ENCODE results near the gene CDKN1A. TPM values are rescaled to one million over a fixed set of nuclear protein-coding genes. Genes with fewer than 3 reads are reported as not detected.
A peak's percentile ranks its signal among the peaks of the same experiment; 100 is the strongest.

Gene CDKN1A
- total RNA-seq, 1 experiment from 2014 or later = 217 TPM

DNA sequence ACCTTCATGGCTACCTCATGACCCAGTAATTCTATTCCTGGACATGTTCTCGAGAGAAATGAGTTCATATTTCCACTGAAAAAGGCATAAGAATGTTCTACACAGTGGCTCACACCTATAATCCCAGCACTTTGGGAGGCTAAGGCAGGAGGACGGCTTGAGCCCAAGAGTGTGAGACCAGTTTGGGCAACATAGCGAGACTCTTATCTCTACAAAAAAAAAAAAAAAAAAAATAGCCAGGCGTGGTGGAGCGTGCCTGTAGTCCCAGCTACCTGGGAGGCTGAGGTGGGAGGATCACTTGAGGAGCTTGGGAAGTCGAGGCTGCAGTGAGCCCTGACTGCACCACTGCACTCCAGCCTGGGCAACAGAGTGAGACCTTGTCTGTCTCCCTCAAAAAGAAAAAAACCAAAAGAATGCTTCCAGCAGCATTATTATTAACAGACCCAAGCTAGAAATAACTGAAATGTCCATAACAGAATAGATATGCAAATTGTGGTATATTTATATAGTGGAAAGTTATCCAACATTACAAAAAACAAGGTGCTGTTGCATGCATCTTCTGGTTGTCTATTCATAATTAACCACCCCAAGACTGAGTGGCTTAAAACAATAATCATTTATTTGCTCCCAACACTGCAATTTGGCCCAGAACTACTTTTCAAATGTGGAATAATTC, 9.7 kb downstream of the CDKN1A start:
- no peak for DNase-seq (ENCODE audit: low read depth)
- in situ Hi-C loops (cut with HindIII; ENCODE audit: low pct_unique_long_range_greater_than_20kb, low sequenced_read_pairs) = no loop called here

DNA sequence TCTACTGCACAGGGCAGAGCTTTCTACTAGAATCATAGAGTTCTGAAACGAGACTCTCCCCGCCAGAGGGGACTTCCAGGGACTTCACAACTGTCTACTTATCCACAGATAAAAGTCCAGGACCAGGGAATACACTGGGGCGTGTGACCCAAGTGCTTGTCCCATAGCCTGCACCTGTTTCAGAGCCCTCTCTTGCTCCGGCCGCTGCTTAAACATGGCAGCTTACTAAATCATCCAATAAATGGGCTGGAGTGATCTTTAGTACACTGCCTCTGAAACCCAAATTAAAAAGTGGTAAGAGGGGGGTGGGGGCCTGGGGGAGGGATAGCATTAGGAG, 10.2 kb downstream of the CDKN1A start:
- no peak for DNase-seq (ENCODE audit: low read depth)
- in situ Hi-C loops (cut with HindIII; ENCODE audit: low pct_unique_long_range_greater_than_20kb, low sequenced_read_pairs) = no loop called here

DNA sequence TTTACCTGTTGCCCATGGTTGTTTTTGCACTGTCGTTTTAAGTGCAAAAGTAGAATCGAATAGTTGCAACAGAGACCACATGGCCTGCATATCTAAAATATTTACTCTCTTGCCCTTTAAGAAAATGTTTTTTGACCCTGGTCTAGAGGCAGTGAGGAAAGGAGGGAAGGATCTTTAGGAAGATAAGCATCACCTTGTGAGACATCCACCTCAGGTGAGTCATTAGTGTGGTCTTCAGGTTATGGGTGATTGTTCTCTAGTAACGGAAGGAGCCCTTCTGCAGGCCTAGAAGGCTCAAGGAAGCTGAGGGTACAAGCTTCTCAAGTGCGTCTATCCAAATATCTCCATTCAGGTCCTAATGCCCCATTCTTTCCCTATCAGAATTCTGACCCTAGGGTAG, 12.5 kb downstream of the CDKN1A start:
- in situ Hi-C loops (cut with HindIII; ENCODE audit: low pct_unique_long_range_greater_than_20kb, low sequenced_read_pairs) = no loop called here
- DNase-seq (ENCODE audit: low read depth) = no peak

DNA sequence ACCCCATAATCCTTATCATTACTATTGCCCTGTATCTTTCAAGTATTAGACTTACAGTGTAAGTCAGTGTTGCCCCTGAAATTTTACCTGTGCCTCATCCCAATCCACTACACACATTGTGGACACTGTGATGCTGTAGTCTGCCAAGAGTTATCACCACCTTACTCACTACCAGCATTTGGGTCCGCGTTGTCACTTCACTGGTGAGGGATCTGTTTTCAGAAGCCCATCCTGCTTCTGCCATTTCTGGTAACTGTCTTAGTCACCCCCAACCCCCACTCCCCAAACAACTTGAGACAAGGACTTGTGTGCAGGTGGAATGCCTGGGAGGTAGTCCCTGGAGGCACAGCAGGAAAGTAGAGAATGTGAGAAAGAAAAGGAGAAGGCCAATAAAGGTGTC, 13.1 kb downstream of the CDKN1A start:
- DNase-seq (ENCODE audit: low read depth) = no peak
- in situ Hi-C loops (cut with HindIII; ENCODE audit: low pct_unique_long_range_greater_than_20kb, low sequenced_read_pairs) = no loop called here

DNA sequence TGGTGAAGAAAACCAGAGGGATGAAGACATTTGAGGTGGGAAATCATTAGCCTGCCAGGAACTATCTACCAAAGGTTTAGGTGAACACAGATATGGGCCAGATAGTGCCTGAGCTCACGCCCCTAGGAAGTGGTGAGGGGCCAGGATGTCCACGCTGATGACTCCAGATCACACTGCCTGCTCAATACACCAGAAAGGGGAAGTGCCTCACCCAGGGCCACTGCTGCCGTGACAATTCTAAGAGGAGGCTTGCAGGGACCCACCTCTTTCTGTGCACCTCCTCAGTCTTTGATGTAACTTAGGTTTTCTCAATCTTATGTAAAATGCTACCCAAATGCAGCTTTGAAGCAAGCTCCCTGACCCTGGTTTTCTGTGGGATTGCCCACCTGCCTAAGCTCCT, 13.7 kb downstream of the CDKN1A start:
- in situ Hi-C loops (cut with HindIII; ENCODE audit: low pct_unique_long_range_greater_than_20kb, low sequenced_read_pairs) = no loop called here
- no peak for DNase-seq (ENCODE audit: low read depth)

DNA sequence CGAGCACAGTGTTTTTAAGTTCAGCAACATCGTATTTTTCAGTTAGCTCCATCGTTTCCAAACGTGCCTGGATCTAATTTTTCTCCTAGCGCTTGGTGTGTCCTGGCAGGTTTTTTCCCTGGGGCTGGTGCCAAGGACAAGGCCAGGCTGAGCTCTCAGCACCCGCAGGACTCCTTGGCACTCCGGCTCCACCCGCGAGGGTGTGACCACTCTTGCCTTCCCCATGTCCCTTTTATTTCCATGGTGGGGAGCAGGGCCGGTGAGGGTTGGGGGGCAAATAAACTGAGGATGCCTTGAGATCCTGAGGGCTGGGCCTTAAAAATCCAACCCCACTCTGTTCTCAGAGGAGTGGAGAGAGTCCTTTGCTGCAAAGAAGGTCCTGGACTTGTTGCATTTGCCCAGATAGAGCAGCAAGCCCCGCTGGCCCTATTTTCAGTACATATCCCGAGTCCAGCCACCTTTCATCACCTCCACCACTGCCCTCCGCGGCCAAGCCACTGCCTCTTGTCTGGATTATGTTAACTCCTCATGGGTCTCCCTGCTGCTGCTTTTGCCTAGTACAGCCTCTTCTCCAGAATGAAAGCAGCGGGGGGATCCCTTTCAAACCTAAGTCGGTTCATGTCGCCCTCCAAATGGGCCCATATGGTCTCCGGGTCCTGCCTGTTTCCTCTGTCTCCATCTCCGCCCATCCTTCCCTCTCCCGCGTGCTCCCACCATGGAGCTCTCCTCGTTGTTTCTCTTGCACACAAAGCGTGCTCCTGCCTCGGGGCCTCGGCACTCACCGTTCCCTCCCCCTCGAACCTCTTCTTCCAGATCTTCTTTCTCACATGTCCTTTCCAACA, 14.6 kb downstream of the CDKN1A start:
- no peak for DNase-seq (ENCODE audit: low read depth)
- in situ Hi-C loops (cut with HindIII; ENCODE audit: low pct_unique_long_range_greater_than_20kb, low sequenced_read_pairs) = no loop called here

DNA sequence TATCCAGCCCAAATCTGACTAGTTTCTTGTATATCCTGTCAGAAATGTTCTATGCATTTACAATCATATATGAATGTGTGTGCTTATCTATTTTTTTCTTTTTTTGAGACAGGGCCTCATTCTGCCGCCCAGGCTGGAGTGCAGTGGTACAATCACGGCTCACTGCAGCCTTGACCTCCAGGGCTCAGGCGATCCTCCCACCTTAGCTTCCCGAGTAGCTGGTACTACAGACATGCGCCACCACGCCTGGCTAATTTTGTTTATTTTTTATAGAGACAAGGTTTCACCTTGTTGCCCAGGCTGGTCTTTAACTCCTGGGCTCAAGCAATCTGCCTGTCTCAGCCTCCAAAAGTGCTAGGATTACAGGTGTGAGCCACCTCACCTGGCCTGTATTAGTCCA, 16.1 kb downstream of the CDKN1A start:
- in situ Hi-C loops (cut with HindIII; ENCODE audit: low pct_unique_long_range_greater_than_20kb, low sequenced_read_pairs) = no loop called here

DNA sequence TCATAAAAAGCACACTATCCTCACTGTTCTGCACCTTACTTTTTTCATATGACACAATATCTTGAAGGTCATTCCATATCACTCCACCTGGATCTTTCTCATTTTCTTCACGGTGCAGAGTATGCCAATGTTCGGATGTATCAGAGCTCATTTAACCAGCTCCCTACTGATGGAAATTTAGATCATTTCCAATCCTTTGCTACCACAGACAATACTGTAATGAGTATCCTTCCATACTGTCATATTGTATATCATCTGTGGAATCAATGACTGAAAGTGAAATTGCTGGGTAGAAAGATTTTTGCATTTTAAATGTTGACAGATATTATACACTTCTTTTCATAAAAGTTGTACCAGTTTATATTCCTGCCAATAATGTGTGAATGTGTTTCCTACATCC, 16.9 kb downstream of the CDKN1A start:
- no peak for DNase-seq (ENCODE audit: low read depth)
- in situ Hi-C loops (cut with HindIII; ENCODE audit: low pct_unique_long_range_greater_than_20kb, low sequenced_read_pairs) = no loop called here

More for the DNA sequence above, 16.1 kb downstream of the CDKN1A start:
- peak; percentile 27 for DNase-seq (ENCODE audit: low read depth)

DNA sequence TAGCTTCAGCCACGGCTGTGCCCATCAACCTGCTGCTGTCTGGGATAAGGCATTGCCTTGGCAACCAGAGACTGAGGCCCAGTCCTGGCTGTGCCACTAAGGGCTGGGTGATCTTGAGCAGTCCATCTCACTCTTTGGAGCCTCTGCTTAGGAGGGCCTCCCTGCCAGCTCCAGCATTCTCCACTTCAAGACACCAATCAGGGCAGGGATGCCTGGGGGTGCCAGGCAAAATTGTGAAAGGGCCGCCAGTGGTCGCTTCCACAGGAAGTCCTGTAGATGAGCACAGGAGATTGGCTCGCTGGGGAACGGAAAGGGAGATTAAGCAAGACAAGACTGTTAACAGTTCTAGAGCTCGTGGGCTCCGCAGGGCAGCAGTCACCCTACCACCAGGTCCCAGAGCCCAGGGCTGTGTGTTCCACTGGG, 19.0 kb downstream of the CDKN1A start, which contains the start of gene RAB44:
TSS of gene RAB44 (plus strand) at position 346 of the 423 bp plus-strand sequence. CDS start 6,410 bp downstream, outside the sequence.
- in situ Hi-C loops (cut with HindIII; ENCODE audit: low pct_unique_long_range_greater_than_20kb, low sequenced_read_pairs) = no loop called here

DNA sequence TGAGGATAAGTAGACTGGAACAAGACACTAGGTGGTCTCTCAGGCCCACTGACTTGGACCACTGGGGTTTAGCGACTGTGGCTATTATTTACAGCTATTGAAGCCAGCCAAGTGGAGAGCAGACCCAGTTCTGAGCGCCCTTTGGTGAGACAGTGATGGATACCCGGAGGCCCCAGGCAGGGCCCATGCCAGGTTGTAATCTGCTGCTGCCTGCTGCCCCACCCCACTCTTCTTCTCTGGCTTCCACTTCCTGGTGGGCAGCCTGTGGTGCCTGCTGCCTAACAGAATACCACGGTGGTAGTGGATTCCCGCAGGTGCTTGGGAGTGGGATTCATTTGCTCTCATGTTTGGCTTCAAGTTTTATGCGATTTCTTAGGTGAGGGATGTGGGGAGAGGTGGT, 19.7 kb downstream of the CDKN1A start:
- in situ Hi-C loops (cut with HindIII; ENCODE audit: low pct_unique_long_range_greater_than_20kb, low sequenced_read_pairs) = no loop called here
- no peak for DNase-seq (ENCODE audit: low read depth)

More for the DNA sequence above, 19.0 kb downstream of the CDKN1A start, which contains the start of gene RAB44:
- DNase-seq (ENCODE audit: low read depth) = no peak

DNA sequence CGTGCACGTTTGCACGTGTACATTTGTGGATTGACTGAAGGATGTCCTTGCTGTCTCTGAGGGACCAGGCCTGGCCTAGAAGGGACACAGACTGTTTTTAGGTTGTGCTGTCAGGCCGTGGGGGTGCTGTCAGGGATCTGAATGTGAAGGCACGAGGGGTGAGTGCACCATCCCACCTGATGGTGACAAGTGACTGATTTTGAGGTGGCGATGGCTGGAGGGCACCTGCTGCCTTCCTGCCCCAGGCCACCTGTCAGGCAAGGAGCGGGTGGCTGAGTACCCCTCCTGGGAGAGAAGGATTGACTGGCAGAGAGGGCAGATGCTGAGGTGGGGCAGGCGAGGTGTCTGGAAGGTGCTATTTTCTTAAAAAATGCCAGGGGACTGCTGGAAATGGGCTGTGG, 20.4 kb downstream of the CDKN1A start:
- in situ Hi-C loops (cut with HindIII; ENCODE audit: low pct_unique_long_range_greater_than_20kb, low sequenced_read_pairs) = no loop called here
- DNase-seq (ENCODE audit: low read depth) = no peak

DNA sequence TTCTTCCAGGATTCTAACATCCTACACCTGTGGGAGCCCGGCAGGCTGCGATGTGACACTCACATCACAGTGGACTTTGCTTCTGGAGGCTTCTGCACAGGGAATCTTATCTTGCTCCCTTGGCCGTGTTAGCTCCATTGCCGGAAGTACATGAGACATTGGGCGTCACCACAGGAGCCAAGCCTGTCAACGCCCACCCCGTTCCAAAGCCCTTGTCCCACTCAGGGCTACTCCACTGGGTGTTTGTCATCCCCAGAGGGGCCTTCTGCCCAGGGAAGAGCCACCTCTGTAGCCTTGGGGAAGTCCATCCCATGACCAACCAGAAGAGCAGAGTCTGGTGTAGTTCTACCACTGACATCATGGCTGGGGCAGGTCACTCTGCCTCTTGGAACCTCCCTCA, 20.8 kb downstream of the CDKN1A start:
- DNase-seq (ENCODE audit: low read depth) = no peak
- in situ Hi-C loops (cut with HindIII; ENCODE audit: low pct_unique_long_range_greater_than_20kb, low sequenced_read_pairs) = no loop called here

DNA sequence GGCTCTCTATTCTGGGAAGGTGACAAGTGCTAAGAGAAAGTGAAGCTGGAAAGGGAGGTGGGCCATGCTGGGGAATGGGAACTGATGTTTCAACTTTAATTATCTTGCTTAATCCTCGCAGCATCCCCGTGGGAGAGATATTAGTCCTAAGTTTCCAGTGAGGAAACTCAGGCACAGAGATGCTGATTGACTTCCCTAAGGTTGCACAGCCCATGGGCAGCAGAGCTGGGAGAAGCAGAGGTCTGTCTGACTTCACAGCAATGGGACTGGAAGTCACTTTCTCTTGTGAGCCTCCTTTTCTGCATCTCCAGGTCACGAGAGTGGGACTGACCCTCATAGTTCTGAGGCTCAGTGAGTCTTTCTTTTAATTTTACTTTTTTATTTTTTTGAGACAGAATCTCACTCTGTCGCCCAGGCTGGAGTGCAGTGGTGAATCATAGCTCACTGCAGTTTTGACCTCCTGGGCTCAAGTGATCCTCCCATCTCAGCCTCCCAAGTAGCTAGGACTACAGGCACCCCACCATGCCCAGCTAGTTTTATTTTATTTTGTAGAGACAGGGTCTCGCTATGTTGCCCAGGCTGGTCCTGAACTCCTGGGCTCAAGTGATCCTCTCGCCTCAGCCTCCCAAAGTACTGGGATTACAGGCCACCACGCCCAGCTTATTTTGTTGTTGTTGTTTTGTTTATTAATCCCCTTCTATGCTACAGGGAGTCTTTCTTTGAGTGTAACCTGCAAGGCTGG, 21.7 kb downstream of the CDKN1A start:
- DNase-seq (ENCODE audit: low read depth) = no peak
- in situ Hi-C loops (cut with HindIII; ENCODE audit: low pct_unique_long_range_greater_than_20kb, low sequenced_read_pairs) = no loop called here

DNA sequence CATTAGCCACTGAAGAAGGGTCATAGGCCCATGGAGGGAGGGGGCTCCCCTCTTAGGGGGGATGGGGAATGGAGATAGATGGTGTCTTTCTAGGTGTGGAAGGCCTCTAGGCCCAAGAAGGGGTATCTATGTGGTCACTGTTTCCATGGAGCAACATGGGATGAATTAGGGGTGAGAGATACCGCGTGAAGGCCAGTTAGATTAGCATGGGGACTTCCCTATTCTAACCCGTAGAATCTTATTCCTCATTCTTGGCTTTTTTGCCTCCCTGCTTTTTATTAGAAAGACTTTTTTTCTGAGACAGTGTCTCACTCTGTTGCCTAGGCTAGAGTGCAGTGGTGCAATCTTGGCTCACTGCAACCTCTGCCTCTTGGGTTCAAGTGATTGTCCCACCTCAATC, 22.3 kb downstream of the CDKN1A start:
- in situ Hi-C loops (cut with HindIII; ENCODE audit: low pct_unique_long_range_greater_than_20kb, low sequenced_read_pairs) = no loop called here
- no peak for DNase-seq (ENCODE audit: low read depth)

DNA sequence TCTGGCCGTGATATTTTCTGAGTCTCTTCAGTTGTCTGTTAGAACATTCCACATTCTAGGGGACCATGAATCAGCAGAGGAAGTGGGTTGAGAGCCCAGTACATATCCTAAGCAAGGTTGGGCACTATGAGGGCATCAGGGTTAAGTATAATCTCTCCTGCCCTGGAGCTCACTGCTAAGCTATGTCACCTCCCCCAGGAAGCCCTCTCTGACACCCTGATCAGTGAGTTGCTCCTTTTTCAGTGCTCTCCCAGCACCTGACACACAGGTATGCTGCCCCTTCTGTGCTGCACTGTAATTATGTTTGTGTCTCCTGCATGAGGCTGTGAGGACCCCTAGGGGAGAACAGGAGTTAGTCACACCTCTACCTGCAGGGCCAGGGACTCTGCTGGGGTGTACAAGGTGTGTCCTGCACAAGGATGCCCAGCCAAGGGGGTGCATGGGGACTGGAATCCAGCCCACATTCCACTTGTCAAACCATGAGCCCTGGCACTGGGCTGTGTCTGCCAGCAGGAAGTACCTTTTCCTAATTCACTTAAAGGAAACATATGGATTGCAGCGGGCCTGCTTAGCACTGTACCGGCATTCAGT, 23.0 kb downstream of the CDKN1A start:
- no peak for DNase-seq (ENCODE audit: low read depth)
- in situ Hi-C loops (cut with HindIII; ENCODE audit: low pct_unique_long_range_greater_than_20kb, low sequenced_read_pairs) = no loop called here

DNA sequence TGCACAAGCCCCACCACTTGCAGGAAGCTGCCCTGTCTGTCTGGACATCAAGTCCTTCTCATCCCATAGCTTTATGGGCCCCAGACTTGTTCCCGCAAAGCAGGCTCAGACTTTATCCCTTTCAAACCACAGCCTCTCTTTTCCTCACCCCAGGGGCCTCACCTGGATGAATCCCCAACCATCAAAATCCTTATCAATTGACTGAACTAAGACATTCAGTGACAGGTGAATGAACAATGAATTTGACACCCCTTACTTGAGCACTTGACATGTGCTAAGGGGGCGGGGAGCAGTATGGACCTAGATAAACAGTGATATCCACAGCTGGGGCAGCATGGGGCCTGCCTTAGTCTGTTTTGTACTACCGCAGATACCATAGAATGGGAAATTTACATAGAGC, 24.1 kb downstream of the CDKN1A start:
- DNase-seq (ENCODE audit: low read depth) = no peak
- in situ Hi-C loops (cut with HindIII; ENCODE audit: low pct_unique_long_range_greater_than_20kb, low sequenced_read_pairs) = no loop called here

DNA sequence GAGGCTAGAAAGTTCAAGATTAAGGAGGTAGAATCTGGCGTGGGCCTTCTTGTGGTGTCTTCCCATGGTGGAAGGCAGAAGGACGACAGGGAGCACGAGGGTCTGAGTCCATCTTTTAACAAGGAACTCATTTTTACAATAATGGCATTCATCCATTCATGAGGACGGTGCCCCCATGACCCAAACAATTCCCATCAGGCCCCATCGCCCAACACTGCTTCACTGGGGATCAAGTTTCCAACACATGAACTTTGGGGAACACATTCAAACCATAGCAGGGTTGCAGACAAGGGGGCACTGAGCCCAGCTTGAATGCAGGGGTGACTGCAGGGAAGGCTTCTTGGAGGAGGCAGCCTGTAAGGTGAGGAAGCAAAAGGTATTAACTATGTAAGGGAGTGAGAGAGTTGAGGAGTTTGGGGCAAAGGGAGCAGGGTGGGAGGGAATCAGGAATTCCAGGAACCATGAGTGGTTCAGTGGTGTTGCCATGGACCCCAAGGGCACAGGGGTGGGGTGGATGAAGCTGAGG, 24.6 kb downstream of the CDKN1A start:
- in situ Hi-C loops (cut with HindIII; ENCODE audit: low pct_unique_long_range_greater_than_20kb, low sequenced_read_pairs) = no loop called here
- no peak for DNase-seq (ENCODE audit: low read depth)

DNA sequence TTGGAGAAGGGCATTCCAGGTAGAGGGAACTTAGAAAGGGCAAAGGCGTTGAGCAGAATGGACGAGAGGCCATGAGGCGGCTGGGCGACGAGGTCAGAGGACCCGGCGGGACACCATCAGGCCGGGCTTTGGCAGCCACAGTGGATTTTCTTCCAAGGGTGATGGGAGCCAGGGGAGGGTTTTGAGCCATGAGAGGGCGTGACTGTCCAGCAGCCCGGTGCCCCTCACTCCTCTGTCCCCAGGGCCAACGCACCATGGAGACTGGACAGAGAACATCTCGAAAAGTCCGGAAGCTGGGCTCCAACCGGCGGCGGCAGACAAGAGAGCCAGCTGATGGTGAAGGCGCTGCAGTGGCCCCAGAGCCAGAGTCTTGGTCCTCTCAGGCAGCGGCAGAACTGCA, 25.5 kb downstream of the CDKN1A start:
- in situ Hi-C loops (cut with HindIII; ENCODE audit: low pct_unique_long_range_greater_than_20kb, low sequenced_read_pairs) = no loop called here
- DNase-seq (ENCODE audit: low read depth) = no peak

All from Caki2 (cell line).